ENCODE data around the gene MAPKAPK3.
A peak's percentile ranks its signal among the peaks of the same experiment; 100 is the strongest.

The MAPKAPK3 gene

DNA sequence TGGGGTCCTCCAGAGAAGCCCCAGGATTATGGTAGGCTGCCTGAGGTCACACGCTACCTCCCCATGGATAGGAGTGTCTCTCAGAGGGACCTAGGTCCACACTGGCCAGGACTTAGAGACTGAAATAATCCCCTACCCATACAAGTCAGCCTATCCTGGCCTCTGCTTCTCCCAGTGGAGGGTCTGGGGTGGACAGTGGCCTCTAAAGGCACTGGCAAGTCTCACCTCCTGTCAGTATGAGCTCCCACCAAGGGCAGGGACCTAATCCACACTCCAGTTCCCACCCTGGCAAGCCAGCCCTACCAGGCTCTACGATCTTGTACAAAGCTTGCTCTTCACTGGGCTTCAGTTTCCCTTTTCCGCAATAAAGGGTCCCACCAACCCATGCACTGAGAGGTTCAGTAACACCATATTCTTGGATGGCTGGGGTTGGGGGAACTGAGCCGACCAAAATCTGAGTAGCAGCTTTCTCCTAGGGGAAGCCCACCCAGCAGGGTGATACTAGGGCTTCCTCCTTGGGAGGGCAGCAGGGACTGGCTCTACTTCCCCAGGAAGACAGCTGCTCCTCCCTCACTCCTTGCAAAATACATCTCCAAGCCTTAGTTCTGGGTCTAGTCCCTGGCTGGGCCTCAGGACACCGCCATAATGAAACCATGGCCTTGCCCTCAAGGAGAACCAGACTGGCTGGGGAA lies 7.7 kb upstream of the MAPKAPK3 start:
- no peak for DNase-seq

DNA sequence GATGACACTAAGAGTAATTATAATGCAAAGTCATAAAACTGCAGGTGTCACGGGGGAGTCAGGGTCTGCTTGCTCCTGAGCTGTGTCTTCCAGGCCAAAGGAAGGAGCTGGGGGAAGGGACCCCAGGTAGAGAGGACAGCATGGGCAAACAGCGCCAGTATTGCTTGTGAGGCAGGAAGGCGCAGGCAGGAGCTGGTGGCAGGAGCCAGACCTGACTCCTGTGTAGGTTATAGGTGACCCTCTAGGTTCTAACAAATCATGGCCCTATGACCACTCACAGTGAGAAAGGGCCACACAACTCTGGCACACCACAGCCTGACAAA lies 7.2 kb upstream of the MAPKAPK3 start:
- DNase-seq = no peak

DNA sequence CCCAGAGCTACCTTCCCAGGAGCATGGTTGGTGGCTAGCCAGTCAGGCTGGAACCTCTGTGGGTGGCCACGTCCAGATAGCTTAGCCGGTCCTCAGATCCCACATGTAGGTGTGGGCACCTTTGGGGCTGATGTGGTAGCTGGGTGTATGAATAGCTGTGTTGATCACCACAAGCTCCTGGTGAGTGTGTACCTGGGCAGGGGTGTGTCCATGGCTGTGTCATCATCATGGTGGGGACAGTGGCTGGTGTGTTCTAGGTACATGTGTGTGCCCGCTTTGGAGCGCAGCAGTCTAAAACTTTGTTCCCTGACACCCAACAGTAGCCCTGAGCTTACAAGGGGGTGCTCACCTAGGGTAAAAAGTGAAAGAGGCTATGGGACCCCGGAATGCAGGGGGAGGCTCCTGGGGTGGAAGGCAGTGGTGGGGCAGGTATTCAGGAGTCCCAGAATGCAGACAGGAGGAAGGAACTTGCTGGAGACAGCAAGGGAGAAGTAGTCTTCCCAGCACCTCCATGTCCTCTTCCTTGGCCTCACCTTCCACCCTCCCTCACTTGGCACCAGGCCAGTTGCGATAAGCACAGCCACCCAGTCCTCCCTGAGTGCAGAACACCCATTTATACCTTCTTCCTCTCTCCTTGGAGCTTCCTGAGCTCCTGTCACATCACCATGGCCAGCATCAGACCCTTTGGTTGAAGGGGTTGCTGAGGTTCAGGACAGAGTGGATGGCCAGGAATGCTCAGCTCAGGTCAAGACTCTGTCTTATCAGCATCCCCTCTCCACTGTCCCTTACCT lies 6.6 kb upstream of the MAPKAPK3 start:
- no peak for DNase-seq

DNA sequence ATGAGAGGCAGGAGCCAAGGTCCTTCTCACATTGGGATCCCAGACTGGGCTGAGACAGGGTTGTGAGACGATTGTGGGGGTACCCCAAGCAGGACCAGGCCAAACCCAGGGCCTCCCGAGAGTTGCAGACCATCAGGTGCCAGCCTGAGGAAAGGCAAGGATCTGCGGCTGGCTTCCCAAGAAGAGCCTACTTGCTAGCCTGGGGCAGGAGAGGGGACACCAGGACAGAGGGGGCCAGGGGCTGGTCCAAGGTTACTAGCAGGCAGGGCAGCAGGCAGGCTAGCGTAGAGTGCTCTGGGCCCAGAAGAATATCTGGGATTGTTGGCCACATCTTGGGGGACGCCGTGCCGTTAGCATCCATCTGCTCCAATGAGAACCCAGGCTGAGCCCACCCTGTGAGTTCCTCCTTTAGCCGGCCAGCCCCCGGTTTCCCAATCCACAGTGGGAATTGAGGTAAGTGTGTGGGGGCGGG lies 5.9 kb upstream of the MAPKAPK3 start:
- no peak for DNase-seq

DNA sequence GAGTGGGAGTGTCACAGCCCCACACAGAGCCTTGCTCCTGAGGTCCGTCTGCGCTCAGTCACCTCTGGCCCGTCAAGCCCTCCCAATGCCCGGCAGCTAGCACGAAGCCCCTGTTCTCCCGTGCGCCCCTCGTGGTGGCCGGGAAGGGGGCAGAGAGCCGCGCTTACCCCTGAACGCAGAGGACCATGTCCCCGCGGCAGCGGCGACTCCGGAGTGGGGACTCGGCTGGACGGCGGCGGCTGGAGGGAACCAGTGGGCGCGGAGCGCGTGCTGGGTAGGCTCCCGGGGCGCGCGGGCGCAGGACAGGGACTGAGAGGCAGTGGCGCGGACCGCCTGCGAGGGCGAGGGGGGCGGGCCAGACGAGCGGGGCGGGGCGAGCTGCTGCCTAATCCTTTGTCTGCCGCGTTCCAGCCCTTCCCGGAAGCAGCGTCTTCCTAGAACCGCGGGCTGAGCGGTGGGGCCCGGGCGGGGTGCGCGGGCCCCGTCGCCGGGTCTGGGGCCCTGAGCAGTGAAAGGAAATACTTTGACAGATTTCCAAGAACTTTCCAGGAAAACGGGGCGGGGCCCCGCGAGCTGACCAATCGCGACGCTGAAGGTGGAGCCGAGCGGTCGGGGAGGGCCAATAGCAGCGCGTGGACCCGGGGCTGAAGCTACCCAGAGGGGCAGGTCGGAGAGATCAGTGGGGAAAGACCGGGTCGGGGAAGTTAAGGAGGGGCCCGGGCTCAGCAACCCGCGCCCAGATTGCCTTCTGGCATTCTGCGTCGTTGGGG lies 5.3 kb upstream of the MAPKAPK3 start, which contains the start of gene CISH:
Gene CISH, minus strand, starts transcription at position 311 of the 770 bp plus-strand sequence. Its CDS starts 124 bp downstream, at position 187.
- DNase-seq = peak; percentile 49

DNA sequence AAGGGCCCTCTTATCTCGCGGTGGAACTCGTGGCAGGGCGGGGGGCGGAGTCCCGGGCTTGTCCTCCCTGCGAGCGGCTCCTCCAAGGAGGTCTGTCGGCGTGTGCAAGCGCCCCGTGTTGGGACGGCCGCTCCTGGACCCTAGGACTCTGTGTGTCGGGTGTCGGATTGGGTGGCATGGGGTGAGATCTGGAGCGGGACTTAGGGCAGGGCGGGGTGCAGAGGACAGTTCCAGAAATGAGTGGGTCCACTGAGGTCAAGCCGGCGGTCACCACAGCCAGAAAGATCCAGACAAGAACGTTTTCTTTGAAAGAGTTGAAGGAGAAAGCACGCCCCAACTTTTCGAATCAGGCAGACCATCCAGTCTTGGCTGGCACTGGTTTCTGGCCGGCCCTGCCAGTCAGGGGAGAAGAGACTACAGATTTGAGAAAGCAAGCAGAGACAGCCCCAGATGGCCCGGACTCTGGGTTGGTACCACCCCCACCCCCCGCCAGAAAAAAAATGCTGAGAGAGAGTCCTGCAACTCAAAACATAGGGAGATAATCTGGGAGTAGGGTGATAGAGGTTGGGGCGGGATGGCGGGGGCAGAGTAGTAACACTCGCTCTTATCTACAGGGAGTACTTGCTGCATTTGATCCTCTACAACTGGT lies 4.6 kb upstream of the MAPKAPK3 start:
- no peak for DNase-seq

DNA sequence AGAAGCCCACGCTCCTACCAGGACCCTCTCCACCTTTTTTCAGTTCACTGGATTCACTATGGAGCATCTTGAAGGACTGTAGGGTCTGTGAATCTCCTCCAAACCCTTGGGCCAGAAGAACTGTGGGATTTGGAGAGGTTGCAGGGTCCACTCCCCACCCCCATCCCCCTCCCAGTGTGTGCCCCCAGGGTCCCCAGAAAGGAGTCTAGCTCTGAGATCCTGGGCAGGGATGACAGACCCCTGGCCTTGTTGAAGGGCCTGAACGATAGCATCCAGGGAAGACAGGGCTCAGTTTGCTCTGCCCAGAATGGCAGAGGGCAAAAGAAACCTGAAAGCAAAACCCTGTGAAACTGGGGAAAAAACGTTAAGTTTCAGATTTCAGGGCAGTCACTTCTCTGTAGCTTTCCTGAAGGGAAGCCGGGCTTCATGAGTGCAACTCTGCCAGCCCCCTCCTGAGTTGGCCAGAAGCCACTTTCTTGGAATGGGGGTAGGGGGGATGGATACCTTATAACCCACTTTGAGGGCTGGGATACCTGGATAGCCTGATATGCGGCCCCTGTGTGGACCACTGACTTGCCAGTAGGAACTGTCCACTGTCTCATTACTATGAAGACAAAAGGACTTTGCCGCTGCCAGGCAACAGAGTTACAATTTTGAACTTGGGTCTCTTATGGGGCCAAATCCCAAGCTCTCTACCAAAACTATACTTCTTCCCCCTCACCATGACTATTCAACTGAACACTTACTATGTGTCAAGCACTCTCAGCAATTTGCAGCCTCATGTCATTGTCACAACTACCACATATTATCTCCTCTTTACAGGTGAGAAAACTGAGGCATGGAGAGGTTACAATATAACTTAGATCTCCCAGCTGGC lies 3.7 kb upstream of the MAPKAPK3 start:
- no peak for DNase-seq

DNA sequence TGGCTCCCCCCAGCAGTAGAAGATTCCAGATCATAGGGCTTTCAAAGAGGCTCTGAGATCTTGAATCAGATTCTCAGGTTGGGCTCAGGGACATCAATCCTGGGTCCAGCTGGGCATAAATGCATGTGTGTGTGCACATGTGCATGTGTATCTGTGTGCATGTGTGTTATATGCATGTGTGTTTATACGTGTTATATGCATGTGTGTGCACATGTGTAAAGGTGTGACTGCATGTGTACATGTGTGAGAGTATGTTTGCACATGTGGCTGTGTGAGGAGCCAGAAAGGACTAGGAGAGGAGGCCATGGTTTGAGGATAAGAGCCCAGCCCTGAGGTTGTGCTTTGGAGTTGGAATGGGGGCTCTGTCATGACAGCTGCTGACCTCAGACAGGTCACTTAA lies 1.8 kb upstream of the MAPKAPK3 start:
- no peak for DNase-seq

DNA sequence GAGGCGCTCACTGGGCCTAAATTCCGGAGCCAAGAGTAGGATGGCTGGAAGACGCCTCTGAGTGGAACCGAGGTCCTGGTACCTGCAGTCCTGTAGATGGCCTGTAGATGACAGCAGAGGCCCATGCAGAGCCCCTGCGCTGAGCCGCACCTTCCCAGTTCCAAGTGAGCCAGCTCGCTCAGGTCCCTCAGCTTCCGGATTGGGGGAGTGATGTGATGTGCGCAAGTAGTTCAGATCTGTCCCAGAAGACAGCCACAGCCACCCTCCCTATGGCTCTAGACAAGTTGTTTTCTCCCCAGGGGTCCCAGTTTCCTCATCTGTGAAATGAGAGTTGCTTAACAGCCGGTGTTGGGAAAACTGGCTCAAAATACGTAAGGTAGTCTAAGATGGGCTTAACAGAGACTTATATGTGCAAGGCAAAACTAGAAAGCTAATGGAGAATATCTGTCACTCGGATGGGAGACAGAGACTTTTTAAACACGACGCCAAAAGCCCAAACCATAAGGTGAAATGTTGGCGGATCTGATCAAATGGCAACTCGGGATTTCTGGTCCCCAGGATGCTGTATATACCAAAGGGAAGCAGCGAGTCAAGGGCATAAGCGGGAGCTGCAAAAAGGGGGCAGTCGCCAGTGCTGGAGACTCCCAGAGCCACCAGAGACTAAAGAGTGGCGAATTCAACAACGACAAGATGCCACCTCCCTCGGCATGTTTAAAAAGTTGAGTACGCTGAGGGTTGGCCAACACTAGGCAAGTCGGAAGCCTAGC lies 765 bp upstream of the MAPKAPK3 start:
- DNase-seq = peak; percentile 43

DNA sequence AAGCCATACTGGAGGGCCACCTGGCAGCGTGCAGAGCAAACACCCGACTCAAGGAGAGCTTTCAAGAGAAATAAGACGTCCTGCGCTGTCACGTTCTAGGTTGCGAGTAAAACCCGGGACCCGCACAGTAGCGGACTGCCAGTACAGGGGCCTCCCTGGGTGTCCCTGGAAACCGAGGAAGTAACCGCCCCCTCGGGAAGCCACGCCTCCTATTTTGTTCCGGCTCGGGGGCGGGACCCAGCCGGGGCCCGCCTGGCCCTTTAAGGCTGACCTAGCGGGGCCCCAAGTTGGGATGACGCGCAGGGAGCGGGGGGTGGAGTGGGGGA lies 218 bp upstream of the MAPKAPK3 start:
- peak; percentile 55 for DNase-seq

DNA sequence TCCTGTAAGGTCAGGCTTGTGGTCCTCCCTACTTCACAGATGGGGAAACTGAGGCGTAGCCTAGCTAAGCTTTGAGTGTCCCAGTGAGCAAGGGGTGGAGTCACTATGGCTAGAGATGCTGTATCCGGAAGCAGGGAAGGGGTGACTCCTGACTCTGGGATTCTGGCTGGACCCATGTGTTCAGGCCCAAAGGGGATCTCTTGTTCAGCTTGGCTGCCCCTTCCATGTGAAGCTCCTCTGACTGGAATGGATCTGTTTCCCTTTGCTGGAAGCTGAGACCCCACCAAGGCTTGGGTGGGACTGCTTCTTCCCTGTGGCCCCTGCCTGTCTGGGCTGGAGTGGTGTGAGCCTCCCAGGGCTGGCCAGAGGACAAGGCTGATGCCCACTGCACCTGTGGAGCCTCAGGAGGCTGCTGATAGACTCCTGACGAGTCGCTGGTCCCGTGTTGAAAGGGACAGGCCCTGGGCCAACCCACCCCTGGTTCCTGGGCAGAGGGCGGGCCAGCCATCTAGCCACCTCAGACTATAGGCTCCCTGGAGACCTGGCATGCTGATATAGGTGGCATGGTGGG lies 1.0 kb downstream of the MAPKAPK3 start:
- no peak for DNase-seq

DNA sequence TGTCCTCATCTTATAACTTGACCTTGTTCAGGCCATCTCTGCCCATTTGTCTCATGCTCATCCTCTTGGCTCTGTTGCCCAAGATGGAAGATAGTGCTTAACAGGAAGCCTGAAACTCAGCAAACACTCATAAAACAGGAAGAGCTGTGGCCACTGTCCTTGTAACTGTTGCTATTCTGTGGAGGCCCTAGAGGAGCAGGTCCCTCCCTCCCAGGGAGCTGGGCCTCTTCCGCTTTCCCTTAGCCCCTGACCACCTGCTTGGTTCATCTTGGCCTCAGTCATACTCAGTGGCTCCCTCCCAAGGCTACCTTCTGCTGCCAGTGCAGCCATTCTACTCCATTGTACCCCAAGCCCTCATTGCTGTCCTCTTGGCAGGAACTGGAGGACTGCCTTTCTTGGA lies 3.5 kb downstream of the MAPKAPK3 start:
- DNase-seq = no peak

DNA sequence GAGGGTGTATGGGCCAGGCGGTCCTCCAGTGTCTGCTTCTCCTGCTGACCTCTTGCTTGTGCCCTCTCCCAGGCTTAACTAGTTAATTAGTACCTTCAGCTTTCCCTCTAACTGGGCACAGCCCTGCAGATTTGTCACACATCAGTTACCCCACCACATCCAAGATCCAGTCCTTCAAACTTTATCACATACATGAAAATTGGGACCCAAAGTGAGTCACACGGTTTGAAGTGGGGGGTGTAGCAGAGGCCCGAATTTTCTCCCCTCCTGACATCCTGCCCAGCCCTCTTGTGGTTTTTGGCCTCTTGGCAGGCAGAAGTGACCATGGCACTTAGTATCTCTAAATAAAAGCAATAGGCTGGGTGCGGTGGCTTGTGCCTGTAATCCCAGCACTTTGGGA lies 3.9 kb downstream of the MAPKAPK3 start:
- no peak for DNase-seq

DNA sequence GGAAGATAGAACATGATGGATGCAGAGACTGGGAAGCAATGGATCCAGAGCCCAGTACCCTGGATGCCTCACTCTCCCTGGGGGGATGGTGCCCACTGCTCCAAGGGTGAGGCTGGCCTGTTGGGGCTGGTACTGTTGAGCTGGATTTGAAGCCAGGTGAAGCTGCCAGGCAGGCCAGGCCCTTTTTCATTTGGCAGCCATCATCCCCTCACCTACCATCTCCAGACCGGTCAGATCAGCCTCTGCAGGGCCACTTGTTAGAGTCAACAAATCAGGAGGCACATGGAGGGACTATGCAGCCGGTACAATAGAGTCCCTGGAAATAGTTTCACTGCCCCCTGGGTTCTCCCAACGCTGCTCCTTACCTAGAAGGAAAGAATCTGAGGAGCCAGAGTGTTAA lies 5.9 kb downstream of the MAPKAPK3 start:
- DNase-seq = no peak

DNA sequence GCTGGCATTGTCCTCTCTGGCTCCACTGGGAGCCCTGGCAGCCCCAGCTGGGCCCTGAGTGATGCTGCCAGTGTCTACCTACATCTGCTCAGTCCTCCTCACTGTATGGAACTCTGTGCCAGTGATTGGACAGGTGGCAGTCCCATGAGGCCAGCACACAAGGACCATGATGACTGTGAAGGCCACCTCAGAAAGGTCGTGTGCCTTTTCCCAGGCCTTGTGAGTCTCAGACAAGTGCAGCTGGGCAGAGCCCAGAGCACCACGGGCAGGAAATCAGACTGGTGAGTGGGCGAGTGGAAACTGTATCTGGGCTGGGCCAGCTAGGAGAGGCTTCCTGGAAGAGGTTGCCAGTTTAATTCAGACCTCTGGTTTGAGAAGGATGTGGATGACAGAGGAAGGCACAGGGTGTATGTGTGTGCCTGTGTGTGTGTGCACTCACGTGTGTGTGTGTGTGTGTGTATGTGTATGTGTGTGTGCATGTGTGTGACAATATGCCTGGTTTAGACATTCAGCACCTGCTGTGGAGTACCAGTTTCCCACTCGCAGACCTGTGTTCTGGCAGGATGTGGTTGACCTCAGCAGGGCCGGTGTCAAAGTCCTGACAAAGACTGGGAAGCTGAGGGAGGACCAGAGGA lies 7.0 kb downstream of the MAPKAPK3 start:
- DNase-seq = no peak

DNA sequence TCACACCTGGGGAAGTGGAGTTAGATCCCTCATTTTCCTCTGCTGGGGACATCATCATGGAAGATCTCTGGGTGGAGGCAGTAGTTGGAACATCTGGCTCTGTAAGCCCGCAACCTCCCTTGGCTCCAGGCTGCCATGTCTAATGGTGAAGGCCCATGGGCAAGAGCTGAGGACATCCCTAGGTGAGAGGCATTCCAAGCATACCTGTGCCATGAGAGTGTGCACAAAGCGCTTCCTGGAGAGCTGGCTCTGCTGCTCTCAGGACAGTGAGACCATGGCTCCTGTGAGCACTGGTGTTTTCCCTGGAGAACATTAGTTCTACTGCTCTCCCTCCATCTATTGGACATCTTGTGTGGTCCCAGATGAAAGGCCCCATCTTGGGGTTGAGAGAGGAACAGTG lies 7.7 kb downstream of the MAPKAPK3 start:
- no peak for DNase-seq

DNA sequence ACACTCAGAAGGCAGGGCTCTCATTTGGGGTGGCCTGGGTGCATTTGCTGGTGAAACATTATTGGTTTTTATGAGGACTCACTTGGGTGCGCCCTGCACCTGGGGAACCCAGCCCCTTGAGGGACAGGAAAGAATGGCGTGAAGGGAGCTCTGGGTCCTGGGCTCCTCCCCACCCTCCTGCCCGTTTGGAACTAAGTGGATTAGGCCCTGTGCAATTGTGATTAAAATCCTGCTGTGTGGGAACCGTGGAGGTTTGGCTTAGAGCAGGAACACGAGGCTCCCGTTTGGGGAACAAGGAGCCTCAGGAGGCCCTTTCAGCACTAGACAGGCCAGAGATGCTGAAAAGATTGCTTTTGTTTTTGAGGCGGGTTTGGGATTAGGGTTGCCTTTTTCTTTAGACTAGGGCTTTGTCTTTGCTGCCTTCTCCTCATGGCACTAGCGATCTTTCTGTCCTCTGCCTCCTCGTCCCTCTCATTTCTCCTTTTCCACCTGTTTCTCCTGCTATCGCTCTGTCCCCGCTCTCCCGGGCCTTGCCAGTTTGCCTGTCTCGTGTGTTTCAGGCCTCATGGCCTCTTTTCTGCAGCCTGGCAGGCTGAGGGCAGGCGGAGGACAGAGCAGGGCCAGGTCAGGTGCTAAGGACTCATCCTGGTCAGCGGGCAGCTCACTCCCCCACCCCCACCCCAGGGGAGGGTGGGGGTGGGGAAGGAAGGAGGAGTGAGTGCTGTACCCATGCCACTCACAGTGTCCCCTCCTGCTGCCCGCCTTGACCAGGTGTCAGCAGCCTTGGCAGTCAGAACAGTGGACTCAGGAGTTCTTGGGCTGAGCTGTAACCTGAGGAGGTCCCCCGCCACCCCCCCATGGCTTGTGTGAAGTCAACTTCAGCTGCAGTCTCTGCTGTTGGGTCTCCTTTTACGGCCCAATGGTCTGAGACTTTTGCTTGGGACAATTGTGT lies 8.6 kb downstream of the MAPKAPK3 start:
- DNase-seq = no peak

DNA sequence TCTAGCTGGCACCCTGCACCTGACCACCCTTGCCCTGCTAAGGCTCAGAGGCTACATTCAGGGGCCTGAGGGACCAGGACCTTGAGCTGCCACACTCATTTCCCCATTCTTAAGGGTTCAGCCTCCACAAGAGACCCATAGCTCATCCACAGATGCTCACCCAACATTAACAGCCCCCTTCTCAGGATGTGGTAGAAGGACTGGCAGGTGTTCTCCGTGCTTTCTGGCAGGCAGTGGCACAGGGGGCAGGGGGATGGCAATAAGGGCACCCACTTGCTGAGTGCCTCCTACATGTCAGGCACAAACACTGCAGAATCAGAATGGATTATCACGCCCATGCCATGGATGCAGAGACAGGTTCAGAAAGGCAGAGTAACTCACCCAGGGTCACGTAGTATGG lies 9.4 kb downstream of the MAPKAPK3 start:
- DNase-seq = no peak

DNA sequence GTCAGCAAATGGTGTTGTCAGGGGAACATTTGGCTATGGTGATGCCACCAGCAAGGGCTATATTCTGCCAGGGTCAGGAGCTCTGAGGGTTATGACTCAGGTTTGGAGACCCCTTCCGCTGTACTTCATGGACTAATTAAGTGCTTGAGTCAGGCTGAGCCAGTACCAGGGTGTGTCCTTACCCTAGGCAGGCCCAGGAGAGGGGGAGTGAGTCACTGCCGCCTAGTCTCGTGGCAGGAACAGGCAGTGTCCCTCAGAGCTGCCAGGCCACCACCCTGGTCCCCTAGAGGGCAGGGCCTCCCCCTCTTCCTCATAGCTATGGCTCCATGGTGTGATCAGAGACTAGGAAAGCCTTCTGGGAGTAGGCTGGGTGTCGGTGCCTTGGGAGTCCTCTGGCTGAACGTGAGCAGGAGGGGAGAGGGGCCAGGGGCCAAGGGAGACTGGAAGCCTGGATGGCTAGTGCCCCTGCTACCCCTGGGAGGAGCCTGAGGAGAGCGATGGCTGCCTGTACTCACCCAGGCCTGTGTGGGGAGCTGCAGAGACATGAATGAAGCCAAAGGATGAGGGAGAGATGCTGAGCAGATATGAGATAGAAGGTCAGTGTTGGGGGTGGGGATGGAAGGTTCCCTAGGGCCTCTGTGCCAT lies 10.6 kb downstream of the MAPKAPK3 start:
- DNase-seq = no peak
